ENCODE measurements around the gene THAP6.

THAP6 gene

DNA sequence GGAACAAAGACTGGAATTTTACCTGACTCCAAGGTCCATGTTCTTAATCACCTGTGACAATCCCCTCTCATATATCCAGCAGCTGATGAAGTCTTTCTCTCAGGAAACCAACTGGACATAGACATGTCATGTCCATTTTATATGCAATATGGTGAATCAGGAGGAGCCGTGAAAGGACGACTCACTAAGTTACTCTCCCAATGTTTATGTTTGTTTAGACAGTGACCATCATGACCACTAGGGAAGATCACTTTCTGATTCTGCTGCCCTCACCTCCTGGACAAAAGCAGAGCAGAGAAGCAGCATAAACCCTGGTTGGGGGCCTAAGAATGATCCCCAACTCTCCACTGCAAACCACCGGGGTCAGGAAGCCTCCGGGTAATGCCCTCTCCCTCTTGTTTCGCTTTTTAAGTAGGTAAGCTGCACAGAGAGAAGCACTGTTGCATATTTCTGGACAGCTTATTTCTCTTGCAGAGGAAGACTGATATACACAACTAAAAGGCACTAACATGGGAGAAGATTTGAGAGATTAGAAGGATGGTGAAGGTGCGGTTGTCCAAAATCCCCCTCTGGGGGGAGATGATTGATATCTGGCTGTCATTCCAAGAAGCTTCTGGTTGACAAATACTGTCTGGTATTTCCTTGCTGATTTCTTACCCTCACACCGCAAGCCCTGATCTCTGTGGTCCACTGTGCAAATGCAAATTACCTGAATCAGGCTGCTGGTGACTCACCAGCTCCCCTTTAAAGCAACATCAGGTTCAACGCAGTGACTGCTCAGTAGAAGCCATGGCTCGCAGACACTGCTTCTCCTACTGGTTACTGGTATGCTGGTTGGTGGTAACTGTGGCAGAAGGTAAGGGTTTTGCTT, 41.3 kb downstream of the THAP6 start, which contains the start of gene ODAPH:
ODAPH (plus strand) TSS at position 773 of the 871 bp plus-strand sequence; CDS start at position 790, 17 bp downstream.
- in situ Hi-C loops (cut with MboI; ENCODE audit: low pct_unique_long_range_greater_than_20kb, low sequenced_read_pairs, unreplicated experiment): no loop called here
- DNase-seq (ENCODE audit: low spot score): peak; percentile 50
- TF ChIP-seq, protein P1, sequence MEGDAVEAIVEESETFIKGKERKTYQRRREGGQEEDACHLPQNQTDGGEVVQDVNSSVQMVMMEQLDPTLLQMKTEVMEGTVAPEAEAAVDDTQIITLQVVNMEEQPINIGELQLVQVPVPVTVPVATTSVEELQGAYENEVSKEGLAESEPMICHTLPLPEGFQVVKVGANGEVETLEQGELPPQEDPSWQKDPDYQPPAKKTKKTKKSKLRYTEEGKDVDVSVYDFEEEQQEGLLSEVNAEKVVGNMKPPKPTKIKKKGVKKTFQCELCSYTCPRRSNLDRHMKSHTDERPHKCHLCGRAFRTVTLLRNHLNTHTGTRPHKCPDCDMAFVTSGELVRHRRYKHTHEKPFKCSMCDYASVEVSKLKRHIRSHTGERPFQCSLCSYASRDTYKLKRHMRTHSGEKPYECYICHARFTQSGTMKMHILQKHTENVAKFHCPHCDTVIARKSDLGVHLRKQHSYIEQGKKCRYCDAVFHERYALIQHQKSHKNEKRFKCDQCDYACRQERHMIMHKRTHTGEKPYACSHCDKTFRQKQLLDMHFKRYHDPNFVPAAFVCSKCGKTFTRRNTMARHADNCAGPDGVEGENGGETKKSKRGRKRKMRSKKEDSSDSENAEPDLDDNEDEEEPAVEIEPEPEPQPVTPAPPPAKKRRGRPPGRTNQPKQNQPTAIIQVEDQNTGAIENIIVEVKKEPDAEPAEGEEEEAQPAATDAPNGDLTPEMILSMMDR (IDR thresholded peaks at IDR 0.05; ENCODE audit: extremely low read depth, insufficient read depth, missing control alignments): no peak

DNA sequence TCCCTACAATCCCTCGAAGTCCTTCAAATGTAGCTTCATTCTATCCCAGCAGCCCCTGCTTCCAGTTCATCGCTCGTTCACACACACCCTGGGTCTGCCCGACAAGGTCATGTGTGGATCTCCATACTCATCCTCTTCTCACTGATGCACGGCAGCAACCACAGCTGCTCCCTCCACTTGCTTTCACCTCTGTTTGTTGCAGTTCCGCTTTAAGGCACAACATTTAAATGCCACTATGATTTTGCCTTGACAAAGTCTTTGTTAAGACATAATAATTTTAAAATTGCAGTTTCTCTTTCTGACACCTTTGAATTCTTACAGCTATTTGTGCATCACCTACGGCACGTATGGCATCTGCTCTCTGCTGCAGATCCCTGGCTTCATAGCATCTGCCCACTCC, 43.4 kb downstream of the THAP6 start:
- in situ Hi-C loops (cut with MboI; ENCODE audit: low pct_unique_long_range_greater_than_20kb, low sequenced_read_pairs, unreplicated experiment): no loop called here
- TF ChIP-seq, protein P1 (IDR thresholded peaks at IDR 0.05; ENCODE audit: extremely low read depth, insufficient read depth, missing control alignments): no peak
- no peak for DNase-seq (ENCODE audit: low spot score)

DNA sequence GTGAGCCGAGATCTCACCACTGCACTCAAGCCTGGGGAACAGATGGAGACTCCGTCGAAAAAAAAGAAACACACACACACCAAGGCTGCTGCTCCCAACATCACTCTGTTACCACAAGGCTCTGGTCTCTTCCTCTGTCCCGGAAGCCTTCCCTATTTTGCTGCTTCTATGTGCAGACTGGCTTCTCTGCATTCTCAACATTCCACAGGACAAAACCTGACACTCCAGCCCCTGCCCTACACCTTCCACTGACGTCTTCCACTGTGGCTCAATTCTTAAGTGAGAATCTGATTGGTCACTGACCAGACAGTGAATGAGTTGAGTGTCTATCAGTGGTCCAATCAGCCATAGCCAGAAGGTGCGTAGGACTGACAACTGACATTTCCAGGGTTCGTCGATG, 47.5 kb downstream of the THAP6 start:
- DNase-seq (ENCODE audit: low spot score): no peak
- in situ Hi-C loops (cut with MboI; ENCODE audit: low pct_unique_long_range_greater_than_20kb, low sequenced_read_pairs, unreplicated experiment): no loop called here
- TF ChIP-seq, protein P1 (IDR thresholded peaks at IDR 0.05; ENCODE audit: extremely low read depth, insufficient read depth, missing control alignments): no peak

DNA sequence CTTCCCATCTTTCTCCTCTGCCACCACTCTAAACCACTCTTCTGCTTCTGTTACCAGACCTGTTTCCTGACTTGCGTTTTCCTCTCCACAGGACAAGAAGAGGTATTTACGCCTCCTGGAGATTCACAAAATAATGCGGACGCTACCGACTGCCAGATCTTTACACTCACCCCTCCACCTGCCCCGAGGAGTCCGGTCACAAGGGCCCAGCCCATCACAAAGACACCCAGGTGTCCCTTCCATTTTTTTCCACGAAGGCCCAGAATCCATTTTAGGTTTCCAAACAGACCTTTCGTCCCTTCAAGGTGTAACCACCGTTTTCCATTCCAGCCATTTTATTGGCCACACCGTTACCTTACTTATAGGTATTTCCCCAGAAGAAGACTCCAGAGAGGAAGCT, 49.8 kb downstream of the THAP6 start:
- in situ Hi-C loops (cut with MboI; ENCODE audit: low pct_unique_long_range_greater_than_20kb, low sequenced_read_pairs, unreplicated experiment): no loop called here
- no peak for DNase-seq (ENCODE audit: low spot score)
- TF ChIP-seq, protein P1 (IDR thresholded peaks at IDR 0.05; ENCODE audit: extremely low read depth, insufficient read depth, missing control alignments): no peak

DNA sequence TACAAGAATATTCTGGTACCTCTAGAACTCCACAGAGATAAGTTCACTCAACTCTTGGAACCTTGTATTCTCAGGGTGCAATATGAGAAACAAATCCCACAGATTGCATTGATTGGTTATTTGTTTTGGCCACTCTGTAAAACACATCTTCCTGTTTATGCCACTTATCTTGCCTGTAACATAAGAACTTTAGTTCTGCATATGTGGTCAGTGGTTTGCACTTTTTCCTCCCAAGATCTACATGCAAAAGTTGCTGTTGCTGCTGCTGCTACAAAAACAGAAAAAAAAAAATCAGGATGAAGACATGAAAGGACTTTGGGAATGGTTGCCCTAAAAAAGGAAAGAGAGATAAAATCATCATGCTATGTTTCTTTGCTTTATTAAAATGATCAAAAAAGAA, 51.2 kb downstream of the THAP6 start:
- DNase-seq (ENCODE audit: low spot score): no peak
- in situ Hi-C loops (cut with MboI; ENCODE audit: low pct_unique_long_range_greater_than_20kb, low sequenced_read_pairs, unreplicated experiment): no loop called here
- TF ChIP-seq, protein P1 (IDR thresholded peaks at IDR 0.05; ENCODE audit: extremely low read depth, insufficient read depth, missing control alignments): no peak

GRCh38 chr4:75566911-75567310, 52.6 kb downstream of the THAP6 start:
- no peak for DNase-seq (ENCODE audit: low spot score)
- in situ Hi-C loops (cut with MboI; ENCODE audit: low pct_unique_long_range_greater_than_20kb, low sequenced_read_pairs, unreplicated experiment): no loop called here
- TF ChIP-seq, protein P1 (IDR thresholded peaks at IDR 0.05; ENCODE audit: extremely low read depth, insufficient read depth, missing control alignments): no peak
